Measurements from ENCODE around the gene CROCC.
"Not testable (repeated sequence)": the region's sequence is repeated elsewhere in the genome, so short reads cannot be mapped to it uniquely, and the experiment has no call there.

Gene CROCC

DNA sequence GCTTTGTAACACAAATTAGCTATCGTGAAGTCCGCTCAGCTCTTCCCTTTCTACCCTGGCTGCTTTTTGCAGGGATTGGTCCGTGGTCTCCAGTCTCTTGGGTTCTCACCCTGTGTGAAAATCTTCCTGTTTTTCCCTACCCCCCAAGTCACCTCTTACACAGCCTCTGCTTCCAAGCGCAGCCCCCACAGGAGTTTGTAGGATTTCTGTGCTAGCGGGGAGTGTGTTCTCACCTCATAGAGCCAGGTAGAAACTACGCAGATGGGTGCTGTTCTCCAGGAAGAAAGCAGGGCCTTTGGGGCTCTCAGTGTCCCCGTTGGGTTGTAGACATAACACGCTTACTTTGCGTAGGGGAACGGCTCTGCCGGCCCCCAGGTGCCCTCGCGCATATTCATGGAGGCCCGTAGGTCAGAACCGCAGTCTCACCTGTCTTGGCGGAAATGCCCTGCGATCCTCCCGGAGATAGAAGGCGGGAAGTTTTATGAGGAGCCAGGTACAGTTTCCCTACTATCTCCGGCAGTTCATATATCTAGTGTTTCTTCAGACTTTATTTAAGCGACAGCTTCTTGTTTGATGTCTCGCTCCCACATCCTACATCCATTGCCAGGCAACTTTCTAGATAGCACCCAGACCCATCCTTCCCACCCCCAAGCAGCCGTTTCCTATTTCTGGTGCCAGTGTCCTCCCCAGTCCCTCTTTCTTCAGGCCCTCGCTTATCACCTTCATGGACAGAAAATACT lies 25.2 kb upstream of the CROCC start:
- DNase-seq = peak; percentile 68

DNA sequence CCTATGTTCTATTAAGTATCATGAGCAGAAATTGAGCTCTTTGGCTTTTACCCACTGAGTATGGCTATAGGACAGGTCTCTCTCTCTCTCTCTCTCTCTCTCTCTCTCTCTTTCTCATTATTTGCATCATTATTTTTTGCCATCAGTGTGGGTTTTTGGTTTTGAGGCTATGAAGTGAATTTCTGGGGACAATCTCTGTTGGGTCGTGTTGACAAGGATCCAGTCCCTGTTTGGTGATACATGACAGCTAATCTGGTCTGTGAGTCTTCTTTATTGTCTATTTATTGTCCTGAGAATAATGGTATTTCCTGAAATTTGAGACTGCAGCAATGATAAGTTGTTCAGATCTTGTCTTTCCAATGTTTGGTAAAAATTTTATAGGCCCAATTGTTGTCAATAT lies 24.1 kb upstream of the CROCC start:
- DNase-seq = not testable (repeated sequence)

DNA sequence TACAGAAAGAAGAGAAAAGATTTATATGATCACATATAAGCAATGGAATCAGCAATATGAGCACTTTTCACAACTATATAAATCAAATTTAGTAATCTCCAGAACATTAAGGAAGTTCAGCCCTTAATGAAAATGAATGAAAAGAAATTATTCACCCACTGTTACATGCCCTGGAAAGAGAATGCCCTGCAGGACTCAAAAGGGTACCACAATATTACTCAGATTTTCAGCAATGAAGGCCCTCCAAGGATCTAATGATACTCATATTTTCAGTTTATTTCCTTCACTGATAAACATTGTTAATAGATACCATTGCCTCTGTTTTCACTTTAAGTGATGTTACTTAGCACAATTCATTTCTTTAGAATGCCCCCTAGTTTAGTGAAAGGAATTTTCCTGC lies 23.4 kb upstream of the CROCC start:
- not testable (repeated sequence) for DNase-seq

DNA sequence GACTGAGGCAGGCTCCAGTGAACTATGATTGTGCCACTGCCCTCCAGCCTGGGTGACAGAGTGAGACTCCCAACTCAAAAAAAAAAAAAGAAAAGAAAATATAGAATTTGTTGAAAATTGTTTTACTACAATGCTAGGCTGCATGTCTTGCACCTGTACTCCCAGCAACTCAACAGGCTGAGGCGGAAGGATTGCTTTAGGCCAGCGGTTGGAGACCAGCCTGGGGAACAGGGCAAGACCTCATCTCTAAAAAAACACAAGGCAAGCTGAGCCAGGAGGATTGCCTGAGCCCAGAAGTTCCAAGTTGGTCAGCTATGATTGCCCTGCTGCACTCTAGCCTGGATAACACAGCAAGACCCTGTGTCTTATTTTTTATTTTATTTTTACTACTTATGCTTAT lies 22.7 kb upstream of the CROCC start:
- DNase-seq = not testable (repeated sequence)

DNA sequence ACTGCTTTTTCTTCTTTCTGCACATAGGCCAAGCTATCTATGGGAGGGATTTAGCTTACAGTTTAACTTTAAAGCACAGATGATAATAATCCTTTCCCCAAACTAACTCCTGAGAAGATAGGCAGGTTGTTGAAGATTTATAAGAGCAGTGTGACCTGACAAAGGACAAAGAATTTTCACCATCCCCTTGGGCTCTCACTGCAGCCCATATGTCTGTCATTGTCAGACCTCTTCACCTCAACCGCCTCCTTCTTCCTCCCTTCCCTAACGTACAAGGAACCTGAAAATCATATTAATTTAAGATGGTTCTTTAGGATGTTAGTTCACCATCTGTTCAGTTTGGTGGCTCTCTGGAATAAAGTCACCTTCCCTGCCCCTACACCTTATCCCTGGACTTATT lies 21.0 kb upstream of the CROCC start:
- no peak for DNase-seq

DNA sequence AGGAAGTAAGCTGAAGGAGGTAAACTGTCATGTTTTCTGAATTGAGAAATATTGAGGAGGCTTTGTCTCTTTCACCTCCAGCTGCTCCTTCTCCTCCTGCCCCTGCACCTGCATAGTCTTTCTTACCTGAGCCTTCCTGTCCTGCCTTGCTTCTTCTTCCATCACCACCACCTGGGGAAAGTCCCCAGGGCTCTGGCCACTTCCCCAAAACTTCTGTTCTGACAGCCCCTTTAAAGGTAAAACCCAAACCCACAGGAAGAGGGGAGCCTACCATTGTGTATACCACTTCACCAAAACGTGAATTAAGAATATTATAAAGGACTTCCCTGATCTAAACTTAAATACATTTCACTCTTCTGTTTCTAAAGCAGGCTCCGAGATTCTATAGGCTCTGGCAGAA lies 20.4 kb upstream of the CROCC start:
- not testable (repeated sequence) for DNase-seq

DNA sequence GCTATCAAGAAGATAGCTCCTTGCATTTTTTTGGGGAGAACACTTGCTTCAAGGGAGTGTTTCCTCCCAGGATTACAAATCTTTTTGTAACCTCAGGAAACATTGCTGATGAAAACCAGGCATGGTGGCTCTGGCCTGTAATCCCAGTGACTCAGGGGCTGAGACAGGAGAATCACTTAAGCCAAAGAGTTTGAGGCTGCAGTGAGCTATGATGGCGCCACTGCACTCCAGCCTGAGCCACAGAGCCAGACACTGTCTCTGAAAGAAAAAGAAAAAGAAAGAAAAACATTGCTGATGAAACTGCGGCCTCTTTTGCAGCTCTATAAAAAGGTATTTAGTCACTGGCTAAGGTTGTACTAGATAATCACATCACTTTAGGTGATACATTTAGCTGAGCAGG lies 18.7 kb upstream of the CROCC start:
- DNase-seq = no peak

DNA sequence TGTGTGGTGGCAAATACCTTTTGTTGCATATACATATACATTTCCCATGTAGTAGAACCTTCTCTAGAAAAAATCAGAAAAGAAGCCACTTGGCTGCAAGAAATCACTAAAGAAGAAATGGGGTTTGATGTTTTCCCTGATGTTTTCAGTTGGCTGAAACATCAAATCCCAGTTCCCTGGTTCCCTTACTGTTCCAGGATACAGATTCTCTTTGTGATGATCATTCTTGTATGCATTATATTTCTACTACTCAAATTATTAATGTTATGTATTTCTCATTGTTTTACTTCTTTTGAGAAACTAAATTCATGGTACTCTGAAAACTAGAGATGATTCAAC lies 18.3 kb upstream of the CROCC start:
- no peak for DNase-seq

DNA sequence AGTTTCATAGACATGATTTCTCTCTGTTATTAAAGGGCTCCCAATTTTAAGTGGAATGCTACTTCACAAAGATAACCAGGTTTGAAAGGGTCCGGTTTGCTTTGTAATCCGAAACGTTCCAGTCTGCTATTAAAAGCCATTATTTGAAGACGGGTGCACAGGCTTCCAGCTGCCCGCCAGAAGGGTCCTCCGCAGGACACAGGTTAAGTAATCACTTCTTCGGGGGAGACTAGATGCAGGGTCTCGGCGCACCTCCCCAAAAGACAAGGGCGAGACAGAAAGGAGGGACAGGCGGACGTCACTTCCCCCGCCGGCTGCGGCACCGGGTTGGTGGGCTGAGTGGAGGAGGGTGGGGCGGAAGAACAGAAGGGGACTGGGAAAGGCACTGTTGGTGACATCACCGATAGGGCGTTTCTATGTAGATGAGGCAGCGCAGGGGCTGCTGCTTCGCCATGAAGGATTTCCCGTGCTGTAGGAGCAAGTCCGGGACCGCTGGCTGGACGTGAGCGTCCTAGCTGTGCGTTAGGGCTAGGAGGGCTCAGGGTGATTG lies 17.1 kb upstream of the CROCC start:
- DNase-seq = peak; percentile 96

DNA sequence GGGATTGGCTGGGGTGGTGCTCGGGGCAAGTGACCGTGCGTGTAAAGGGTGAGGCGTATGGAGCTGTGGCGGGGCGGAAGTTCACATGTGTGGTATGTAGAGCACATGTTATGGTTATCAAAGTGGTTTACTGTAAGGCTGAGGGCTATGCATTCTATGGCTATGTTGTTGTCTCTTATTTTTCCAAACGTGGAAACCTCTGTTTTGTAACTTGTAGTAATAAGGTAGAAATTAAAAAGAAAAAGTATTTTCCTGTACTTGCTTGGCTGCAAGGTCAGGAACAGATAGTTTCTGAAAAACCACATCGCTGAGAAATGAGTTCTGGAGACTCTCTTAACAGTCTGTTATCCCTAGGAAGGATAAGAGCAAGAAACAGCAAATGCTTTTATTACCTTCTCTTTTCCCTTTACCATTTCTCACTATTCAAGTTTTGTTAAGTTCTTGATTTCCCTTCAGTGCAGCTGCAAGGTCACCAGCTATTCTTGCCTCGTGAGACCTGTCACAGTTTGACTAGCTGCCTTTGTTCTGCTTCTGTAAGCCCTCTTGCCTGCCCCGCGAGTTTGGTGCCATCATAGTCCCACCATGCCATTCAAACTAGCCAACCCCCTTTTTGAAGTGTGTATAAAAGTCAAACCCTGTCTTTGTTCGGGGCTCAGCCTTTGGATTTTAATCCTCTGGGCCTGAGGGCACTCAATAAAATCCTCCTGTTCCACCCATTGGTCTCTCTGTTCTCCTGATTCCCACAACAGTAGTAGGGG lies 16.4 kb upstream of the CROCC start:
- DNase-seq = peak; percentile 85

DNA sequence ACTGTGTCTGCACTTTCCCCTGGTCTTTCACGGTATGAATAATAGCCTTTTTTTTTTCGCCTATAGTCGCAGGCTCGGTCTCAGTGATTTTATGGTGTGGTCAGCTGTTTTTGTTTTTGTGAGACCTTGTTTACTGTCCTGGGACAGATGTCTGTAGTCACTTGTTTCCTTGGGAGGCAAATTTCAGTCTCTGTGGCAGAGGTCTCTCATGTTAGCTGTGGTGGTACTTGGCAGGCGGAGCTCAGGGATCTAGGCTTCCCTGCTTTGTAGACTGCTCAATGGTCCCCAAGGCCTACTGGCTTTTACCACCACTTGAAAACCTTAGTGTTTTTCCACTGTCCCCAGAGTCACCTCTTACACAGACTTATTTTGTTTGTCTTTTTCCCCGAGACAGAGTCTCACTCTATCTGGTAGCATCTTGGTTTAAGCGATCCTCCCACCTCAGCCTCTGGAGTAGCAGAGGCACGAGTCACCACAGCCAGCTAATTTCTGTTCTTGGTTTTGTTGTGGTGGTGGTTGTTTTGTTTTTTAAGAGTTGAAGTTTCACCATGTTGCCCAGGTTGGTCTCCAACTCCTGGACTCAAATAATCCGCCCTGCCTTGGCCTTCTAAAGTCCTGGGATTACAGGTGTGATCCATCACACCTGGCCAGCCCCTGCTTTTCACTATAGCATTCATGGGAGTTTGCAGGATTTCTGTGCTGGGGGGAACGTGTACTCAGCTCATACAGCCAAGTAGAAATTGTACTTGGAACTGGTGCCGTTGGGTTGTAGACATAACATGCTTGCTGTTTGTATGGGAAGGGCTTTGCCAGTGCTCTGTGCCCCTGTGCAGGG lies 15.6 kb upstream of the CROCC start:
- no peak for DNase-seq

DNA sequence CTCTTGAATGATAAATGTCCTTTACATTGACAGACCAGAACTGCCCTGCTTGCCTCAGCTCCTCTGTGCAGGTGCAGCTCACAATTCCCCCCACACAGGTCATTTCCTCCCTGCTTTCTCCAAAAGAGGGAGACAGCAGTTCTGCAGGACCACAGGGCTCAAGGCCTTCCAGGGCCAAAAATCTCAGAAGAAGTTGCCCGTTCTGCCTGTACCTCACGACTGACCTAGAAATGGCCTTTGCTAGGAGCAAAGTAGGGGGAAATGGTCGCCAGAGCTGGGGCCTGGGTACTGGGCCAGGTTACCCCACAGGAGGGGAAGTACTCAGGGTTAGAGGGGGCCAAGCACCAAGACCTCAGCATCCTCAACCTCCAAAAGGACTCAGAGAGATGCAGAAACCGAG lies 14.9 kb upstream of the CROCC start:
- no peak for DNase-seq

DNA sequence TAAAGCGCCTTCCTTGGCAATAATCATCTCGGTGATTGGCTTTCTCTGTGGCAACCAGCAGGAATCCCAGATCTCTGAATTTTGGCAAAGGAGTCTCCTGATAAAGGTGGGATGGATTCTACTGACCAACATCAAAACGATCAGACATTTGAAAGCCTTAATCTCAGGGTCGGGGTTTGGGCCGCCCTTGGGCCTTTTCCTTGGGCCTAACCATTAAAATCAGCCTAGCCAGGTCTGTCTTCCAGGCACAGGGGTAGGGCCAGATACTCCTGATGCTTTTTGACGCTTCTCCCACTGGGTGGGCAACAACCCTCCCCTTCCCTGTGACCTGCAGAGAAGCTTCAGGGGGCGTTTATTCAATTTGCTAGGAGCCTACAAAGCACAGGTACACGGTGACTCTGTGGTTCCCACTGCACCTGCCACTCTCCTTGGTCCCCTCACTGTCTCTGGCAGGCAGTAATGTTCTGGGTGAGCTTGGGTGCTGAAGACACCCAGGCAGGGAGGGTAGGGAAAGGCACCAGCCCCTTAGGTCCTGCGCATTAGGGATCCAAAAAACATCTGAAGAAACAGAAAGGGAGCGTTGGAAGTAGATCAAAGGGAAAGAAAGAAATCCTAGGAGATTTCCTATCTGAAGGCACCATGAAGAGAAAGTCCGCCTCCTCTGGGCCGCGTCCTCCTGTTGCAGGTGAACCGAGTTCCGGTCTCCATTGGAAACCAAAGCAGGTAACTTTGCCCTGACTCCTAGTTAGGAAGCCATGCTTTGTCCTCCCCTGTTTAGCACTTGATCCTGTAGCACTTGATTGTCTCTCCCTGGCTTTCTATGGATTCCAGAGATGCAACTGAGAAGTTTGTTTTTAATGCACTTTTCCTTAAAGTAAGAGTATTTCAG lies 13.6 kb upstream of the CROCC start:
- no peak for DNase-seq

DNA sequence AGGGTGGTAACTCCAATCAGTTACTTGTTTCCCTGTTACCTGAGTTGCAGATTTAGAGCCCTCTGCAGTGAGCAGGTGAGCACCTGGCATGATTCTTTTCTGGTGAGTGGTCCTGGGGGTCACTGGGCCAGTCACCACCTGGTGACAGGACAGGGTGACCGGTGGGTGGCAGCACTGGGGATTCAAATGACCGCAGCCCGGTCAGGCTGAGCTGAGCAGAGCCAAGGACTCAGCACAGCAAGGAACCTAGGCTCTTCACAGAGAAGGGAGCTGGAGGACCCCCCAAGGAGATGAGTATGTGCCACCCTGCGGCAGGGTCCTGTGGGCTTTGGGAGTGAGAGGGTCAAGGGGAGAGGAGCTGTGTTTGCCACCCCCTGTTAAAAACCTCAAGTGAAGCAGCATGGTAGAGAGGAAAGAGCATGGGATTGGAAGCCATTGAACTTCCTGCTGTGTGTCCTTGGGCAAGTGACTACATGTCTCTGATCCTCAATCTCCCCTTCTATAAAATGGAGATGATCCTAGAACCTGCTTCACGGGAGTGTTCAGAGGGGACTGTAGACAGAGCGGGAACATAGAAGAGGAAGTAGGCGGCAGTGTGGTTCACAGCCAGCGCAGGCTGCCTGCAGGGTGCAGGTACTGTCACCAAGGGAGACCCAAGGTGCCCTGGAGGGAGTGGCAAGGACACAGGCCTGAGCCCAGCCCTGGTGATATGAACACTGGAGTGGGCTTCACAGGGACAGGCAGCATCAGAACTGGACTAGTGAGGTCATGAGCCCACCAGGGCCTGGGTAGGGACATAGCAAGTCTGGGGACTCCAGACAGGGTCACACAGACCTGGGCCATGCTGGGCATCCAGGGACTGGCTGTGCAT lies 9.6 kb upstream of the CROCC start:
- not testable (repeated sequence) for DNase-seq

DNA sequence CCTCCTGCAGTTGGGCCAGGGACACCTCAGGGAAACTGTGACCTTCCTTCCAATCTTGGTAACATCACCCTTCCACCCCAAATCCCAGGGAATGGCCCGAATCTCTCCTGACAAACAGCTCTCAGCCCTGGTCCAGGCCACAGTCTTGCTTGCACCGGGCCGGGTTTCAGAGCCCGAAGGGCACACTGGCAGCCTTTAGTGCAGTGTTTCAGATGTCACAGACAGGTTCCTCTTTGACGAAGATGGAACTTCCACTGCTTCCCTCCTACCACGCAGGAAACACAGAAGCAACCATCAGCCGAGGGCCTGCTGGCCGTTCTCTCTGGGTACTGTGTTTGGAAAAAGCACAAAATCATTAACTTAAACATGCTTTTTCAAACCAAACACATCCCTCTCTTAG lies 9.0 kb upstream of the CROCC start:
- not testable (repeated sequence) for DNase-seq

DNA sequence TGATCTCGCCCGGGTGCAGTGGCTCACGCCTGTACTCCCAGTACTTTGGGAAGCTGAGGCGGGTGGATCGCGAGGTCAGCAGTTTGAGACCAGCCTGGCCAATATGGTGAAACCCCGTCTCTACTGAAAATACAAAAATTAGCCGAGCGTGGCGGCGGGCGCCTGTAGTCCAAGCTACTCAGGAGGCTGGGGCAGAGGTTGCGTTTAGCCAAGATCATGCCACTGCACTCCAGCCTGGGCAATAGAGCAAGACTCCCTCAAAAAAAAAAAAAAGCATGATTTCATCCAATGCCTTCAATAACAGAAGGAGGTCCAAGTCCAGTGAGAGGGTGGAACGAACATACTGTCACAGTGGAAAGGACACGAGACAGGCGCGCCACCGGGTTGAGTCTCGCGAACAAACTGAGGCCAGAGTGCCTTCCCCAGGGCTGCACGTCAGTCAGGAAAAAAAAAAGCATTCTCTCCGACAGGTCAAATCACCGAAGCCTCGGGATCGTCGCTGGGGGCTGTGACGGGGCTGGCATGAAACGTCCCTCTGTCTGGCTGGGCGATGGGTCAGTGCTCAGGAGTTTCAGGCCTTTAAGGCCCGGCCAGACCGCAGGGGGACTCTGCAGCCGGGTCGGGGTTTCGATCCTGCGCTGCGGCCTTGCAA lies 8.4 kb upstream of the CROCC start:
- no peak for DNase-seq

DNA sequence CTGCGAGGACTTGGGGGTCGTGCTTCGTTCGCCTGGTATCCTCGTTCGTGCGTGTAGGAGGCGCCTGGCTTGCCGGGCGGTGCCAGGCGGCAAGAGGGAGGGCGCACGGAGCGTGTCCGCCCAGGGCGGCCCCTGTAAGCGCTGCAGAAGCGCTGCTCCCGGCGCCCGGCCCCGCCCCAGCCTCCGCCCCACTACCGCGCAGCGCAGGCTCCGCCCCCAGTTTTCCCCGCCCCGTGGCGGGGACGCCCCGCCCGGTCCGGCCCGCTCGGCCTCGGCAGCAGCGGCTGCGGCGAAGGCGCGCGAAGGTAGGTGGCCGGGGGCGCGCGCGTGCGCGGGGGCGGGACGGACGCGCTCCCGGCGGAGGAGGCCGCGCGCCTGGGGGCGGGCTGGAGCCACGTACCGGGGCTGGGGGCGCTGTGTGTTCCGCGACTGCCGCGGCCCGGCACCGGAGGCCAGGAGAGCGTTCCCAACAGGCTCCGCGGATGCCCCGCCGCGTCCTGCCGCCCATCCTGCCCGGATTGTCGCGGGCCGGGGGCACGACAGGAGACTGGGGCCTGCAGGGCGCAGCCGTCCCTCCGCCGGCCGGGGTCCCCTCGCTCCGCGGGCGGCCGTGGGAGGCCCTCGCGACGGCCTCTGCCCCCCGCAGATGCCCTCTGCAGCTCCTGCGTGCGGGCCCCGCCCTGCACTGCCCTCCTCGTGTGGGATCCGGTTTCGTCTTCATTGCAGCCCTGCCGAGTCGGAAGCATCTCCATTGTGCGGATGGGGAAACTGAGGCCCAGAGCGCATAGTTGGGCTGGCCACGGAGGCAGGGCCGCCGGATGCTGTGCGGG lies 7.7 kb upstream of the CROCC start:
- peak; percentile 88 for DNase-seq

DNA sequence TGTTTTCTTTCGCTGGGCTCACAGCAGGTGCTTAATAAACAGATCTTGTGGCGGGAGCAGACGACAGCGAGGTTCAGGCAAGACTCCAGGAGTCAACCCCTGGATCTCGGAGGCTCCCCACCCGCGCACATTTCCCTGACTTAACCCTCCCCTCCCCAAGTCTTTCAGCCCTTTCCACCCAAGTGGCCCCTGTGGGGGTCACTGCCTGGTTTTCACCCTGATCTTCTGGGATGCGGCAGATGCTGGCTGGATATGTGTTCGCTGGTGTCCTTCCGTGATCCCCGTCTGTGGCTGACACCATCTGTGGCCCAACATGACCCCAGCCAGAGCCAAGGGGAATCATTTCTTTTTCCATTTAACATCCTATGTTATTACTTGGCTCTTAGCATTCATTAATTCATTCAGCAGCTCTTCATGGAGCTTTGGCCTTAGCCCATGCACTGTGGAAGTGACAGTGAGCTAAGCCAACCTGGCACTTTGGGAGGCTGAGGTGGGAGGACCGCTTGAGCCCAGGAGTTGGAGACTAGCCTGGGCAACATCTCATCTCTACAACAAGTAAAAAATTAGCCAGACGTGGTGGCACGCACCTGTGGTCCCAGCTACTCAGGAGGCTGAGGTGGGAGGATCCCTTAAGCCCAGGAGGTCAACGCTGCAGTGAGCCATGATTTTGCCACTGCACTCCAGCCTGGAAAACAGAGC lies 6.7 kb upstream of the CROCC start:
- not testable (repeated sequence) for DNase-seq

DNA sequence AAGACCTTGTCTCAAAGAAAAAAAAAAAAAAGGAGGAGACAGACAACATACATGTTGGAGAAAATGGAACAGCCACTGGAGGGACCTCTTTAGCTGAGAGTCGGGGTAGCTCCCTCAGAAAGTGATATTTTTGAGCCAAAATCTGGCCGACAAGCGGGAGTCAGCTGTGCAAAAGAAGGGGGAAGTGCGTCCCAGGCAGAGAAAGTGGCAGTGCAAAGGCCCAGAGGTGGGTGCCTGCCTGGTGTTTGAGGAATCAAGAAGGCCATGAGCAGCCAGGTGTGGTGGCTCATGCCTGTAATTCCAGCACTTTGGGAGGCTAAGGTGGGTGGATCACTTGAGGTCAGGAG lies 6.1 kb upstream of the CROCC start:
- no peak for DNase-seq
